ENCODE data around the gene MEIS1.

Gene MEIS1

GRCh38 chr2:66508484-66509071 lies 73.7 kb downstream of the MEIS1 start:
- TF ChIP-seq CTCF (IDR thresholded peaks at IDR 0.05; ENCODE audit: low read depth, low read length, missing control alignments) = no peak
- DNase-seq = no peak
- Histone ChIP-seq H3K27me3 (replicated peaks) (no peaks in the 10 kb centered on the region), H3K27ac (no peak overlapping the region), H3K36me3 (replicated peaks) (no peaks in the 10 kb centered on the region), H3K4me3 (ENCODE audit: low read depth, low read length) (no peak overlapping the region)
- in situ Hi-C loops (cut with HindIII; ENCODE audit: low pct_ligation_motif_present, low sequenced_read_pairs) = no loop called here

GRCh38 chr2:66509326-66509811 lies 74.4 kb downstream of the MEIS1 start:
- Histone ChIP-seq H3K27ac (no peak overlapping the region), H3K36me3 (replicated peaks) (no peaks in the 10 kb centered on the region), H3K27me3 (replicated peaks) (no peaks in the 10 kb centered on the region), H3K4me3 (ENCODE audit: low read depth, low read length) (no peak overlapping the region)
- no peak for DNase-seq
- in situ Hi-C loops (cut with HindIII; ENCODE audit: low pct_ligation_motif_present, low sequenced_read_pairs) = no loop called here
- TF ChIP-seq CTCF (IDR thresholded peaks at IDR 0.05; ENCODE audit: low read depth, low read length, missing control alignments) = no peak

GRCh38 chr2:66512626-66513025 lies 77.7 kb downstream of the MEIS1 start:
- no peak overlapping the region for H3K4me3 ChIP-seq (ENCODE audit: low read depth, low read length)
- H3K36me3 ChIP-seq (replicated peaks) = no peaks in the 10 kb centered on the region
- no peak for DNase-seq
- in situ Hi-C loops (cut with HindIII; ENCODE audit: low pct_ligation_motif_present, low sequenced_read_pairs) = no loop called here
- peaks cover 2% of the 10 kb centered on the region for H3K27me3 ChIP-seq (replicated peaks)
- no peak for TF ChIP-seq CTCF (IDR thresholded peaks at IDR 0.05; ENCODE audit: low read depth, low read length, missing control alignments)
- H3K27ac ChIP-seq = no peak overlapping the region

- no peak for DNase-seq
- Histone ChIP-seq H3K4me3 (ENCODE audit: low read depth, low read length) (no peak overlapping the region), H3K27me3 (replicated peaks) (peaks cover 2% of the 10 kb centered on the region), H3K27ac (no peak overlapping the region), H3K36me3 (replicated peaks) (no peaks in the 10 kb centered on the region)
- TF ChIP-seq CTCF (IDR thresholded peaks at IDR 0.05; ENCODE audit: low read depth, low read length, missing control alignments) = no peak
- in situ Hi-C loops (cut with HindIII; ENCODE audit: low pct_ligation_motif_present, low sequenced_read_pairs) = no loop called here
These were observed 80.8 kb downstream of the MEIS1 start for GRCh38 chr2:66515743-66516142.

GRCh38 chr2:66516499-66516898 lies 81.6 kb downstream of the MEIS1 start:
- TF ChIP-seq CTCF (IDR thresholded peaks at IDR 0.05; ENCODE audit: low read depth, low read length, missing control alignments) = no peak

GRCh38 chr2:66517772-66518171 lies 82.8 kb downstream of the MEIS1 start:
- no peak for TF ChIP-seq CTCF (IDR thresholded peaks at IDR 0.05; ENCODE audit: low read depth, low read length, missing control alignments)
- no peak for DNase-seq
- in situ Hi-C loops (cut with HindIII; ENCODE audit: low pct_ligation_motif_present, low sequenced_read_pairs) = no loop called here
- Histone ChIP-seq H3K27ac (no peak overlapping the region), H3K27me3 (replicated peaks) (peaks cover 2% of the 10 kb centered on the region), H3K36me3 (replicated peaks) (no peaks in the 10 kb centered on the region), H3K4me3 (ENCODE audit: low read depth, low read length) (no peak overlapping the region)

More at GRCh38 chr2:66516499-66516898, 81.6 kb downstream of the MEIS1 start:
- Histone ChIP-seq H3K36me3 (replicated peaks) (no peaks in the 10 kb centered on the region), H3K27ac (no peak overlapping the region), H3K4me3 (ENCODE audit: low read depth, low read length) (no peak overlapping the region), H3K27me3 (replicated peaks) (peaks cover 2% of the 10 kb centered on the region)
- DNase-seq = no peak
- in situ Hi-C loops (cut with HindIII; ENCODE audit: low pct_ligation_motif_present, low sequenced_read_pairs) = no loop called here

Measured in brain microvascular endothelial cell (primary cell).